DMS153 (cell line): ENCODE results near the gene LNP1.
"Not testable (repeated sequence)": the region's sequence is repeated elsewhere in the genome, so short reads cannot be mapped to it uniquely, and the experiment has no call there.

Source experiments
- DNase-seq: peaks from one replicate; lab custom pipeline; 2025; lab: John Stamatoyannopoulos, UW

The LNP1 gene

GRCh38 chr3:100400780-100401673, at the start of gene LNP1, which contains the start of gene TOMM70:
TSS of gene LNP1 (plus strand) at chr3:100401539. CDS start at chr3:100429730, 28,191 bp downstream.
TSS of gene TOMM70 (minus strand) at chr3:100401089. CDS start at chr3:100400949, 140 bp downstream.
- DNase-seq: peak; percentile 97

- DNase-seq: not testable (repeated sequence)
These were observed 49.6 kb upstream of the LNP1 start for GRCh38 chr3:100351770-100352169.

GRCh38 chr3:100352296-100353231, 48.8 kb upstream of the LNP1 start:
- DNase-seq: no peak

GRCh38 chr3:100354850-100355249, 46.5 kb upstream of the LNP1 start:
- DNase-seq: no peak

GRCh38 chr3:100358413-100358812, 42.9 kb upstream of the LNP1 start:
- no peak for DNase-seq

- DNase-seq: no peak
These were observed 42.3 kb upstream of the LNP1 start for GRCh38 chr3:100359035-100359434.

GRCh38 chr3:100360757-100361496, 40.4 kb upstream of the LNP1 start:
- DNase-seq: no peak

GRCh38 chr3:100361897-100362296, 39.4 kb upstream of the LNP1 start:
- DNase-seq: no peak

- DNase-seq: no peak
These were observed 36.9 kb upstream of the LNP1 start for GRCh38 chr3:100364421-100364820.

- DNase-seq: no peak
These were observed 34.9 kb upstream of the LNP1 start for GRCh38 chr3:100366424-100366823.

- DNase-seq: no peak
These were observed 32.9 kb upstream of the LNP1 start for GRCh38 chr3:100368441-100368840.

- DNase-seq: no peak
These were observed 30.6 kb upstream of the LNP1 start for GRCh38 chr3:100370756-100371155.

- DNase-seq: no peak
These were observed 26.8 kb upstream of the LNP1 start for GRCh38 chr3:100374521-100374920.

GRCh38 chr3:100376301-100376700, 25.0 kb upstream of the LNP1 start:
- no peak for DNase-seq

GRCh38 chr3:100384733-100385525, 16.4 kb upstream of the LNP1 start:
- no peak for DNase-seq

- no peak for DNase-seq
These were observed 14.8 kb upstream of the LNP1 start for GRCh38 chr3:100386437-100387074.

GRCh38 chr3:100389025-100389424, 12.3 kb upstream of the LNP1 start:
- no peak for DNase-seq

GRCh38 chr3:100395679-100396431, 5.5 kb upstream of the LNP1 start:
- DNase-seq: no peak

GRCh38 chr3:100396967-100397366, 4.4 kb upstream of the LNP1 start:
- DNase-seq: no peak
